ENCODE results near the gene COPS9.
A peak's percentile ranks its signal among the peaks of the same experiment; 100 is the strongest.

The COPS9 gene

DNA sequence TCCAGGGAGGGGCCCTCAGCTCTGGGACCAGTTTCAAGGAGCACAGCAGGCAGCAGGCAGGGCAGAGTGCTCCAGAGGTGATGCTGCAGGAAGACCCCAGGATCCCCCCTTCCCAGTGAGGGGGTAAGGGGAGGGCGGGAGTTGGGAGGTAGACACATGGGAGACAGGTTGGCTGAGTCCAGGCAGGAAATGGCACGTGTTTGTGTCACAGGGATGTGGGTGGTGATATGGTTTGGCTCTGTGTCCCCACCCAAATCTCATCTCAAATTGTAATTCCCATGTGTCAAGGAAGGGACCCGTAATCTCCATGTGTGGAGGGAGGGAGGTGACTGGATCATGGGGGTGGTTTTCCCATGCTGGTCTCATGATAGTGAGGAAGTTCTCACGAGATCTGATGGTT, 29.6 kb upstream of the COPS9 start:
- DNase-seq: no peak

- DNase-seq: no peak
These were observed 28.9 kb upstream of the COPS9 start for GRCh38 chr2:240165034-240165433.

- DNase-seq: no peak
These were observed 28.5 kb upstream of the COPS9 start for GRCh38 chr2:240164586-240164985.

DNA sequence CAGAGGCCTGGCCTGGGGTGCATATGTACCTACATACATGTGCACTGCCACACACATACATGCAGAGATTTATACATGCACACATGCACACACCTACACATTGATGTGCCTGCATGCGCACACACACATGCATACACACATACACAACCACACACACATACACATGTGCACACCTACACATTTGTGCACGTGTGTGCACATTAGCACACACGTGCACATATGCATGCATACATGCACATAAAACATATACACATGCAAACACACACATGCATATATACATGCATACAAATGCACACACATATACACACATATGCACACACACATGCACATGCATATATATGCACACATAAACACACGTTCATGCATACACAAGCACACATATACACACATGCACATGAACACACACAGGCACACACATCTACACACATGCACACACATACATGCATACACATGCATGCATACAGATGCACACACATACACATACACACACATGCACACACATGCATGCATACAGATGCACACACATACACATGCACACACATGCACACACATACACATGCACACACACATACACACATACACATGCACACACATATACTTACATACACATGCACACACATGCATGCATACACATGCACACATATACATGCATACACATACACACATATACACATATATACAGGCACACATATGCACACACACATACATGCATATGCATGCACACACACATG, 27.9 kb upstream of the COPS9 start:
- no peak for DNase-seq

DNA sequence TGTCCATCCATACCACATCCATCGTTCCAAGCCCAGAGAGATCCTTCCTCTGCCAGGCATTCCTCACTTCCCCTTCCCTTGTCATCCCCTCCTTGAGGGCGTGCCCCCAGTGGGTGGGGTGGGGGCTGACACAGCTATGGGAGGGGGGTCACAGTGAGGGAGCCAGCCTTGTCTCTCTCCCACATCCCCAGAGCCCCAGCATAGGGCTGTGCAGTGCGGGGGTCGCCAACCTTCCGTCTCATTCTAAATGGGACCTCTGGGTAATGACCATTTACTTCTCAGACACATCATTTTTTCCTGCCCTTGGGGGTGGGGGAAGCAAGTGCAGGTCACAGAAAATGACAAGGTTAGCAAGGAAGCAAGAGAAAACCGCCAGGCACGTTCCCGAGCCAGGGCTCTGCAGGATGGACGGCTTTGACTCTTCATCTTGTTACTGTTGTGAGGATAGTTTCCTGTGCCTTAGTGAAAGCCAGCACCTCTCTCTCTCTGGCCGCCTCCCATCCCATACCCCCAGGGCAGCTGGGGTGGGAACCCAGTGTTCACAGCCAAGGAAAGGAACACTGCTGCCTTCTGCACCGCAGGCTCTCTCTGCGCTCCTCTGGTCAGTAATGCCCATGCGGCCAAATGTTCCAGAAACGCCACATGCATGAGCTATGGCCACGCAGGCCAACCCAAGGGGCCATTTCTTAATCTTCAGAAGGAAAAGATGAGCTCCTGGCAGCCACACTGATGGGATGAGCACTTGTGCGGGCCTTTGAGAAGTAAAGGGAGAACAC, 27.0 kb upstream of the COPS9 start:
- no peak for DNase-seq

GRCh38 chr2:240162531-240162930, 26.4 kb upstream of the COPS9 start:
- DNase-seq: no peak

GRCh38 chr2:240162032-240162431, 25.9 kb upstream of the COPS9 start:
- DNase-seq: no peak

DNA sequence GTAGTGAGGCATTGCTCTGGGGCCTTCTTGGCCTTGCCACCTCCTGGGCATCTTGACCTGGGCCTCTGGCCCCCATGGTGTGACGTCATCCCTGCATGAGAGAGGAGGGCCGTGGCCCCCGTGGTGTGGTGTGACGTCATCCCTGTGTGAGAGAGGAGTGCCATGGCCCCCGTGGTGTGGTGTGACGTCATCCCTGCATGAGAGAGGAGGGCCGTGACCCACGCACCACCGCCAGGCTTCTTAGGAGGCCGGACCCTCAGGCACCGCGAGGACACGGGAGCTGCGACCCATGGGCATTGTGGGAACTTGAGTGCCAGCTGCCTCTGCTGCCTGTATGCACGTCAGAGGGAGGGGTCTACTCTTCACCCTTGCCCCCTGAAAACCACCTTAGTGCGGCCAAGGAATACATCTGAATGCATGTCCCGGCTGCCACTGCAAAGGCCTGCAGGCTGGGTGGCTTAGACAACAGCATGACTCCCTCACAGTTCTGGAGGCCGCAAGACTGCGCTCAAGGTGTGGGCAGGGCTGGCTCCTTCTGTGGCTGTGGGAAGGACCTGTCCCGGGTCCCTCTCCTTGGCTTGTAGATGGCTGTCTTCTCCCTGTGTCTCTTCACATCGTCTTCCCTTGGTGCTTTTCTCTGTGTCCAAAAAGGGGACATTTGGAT, 25.1 kb upstream of the COPS9 start:
- DNase-seq: no peak

- no peak for DNase-seq
These were observed 24.4 kb upstream of the COPS9 start for GRCh38 chr2:240160291-240161086.

- DNase-seq: no peak
These were observed 23.2 kb upstream of the COPS9 start for GRCh38 chr2:240159251-240159839.

GRCh38 chr2:240157147-240157470, 21.0 kb upstream of the COPS9 start:
- DNase-seq: no peak

DNA sequence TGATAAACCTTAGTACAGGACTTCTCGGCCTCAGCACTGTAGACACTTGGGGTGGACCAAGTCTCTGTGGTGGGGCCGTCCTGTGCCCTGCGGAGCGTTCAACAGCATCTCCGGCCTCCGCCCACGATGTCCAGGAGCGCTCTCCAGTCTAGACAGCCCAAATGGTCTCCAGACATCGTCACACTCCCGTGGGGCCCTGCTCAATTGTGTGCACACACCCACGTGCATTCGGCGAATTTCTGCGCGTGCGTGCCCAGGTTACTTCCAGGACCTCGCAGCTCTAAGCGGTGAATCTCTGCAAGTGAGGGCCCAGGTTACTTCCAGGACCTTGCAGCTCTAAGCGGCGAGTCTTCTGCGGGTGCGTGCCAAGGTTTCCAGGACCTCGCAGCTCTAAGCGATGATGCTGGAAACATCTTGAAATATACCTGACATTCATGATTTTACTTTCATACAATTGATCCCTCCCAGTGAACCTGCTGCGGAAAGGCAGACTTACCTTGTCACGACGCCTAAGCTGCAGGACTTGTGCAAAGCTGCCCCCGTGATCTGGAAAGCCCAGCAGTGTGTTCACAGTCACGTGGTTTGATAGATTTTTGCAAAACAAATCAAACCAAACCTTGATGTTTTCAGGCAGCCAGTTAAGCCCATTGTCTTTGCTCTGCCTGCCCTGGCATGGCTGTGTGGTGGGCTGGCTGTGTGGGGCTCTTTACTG, 20.5 kb upstream of the COPS9 start:
- no peak for DNase-seq

DNA sequence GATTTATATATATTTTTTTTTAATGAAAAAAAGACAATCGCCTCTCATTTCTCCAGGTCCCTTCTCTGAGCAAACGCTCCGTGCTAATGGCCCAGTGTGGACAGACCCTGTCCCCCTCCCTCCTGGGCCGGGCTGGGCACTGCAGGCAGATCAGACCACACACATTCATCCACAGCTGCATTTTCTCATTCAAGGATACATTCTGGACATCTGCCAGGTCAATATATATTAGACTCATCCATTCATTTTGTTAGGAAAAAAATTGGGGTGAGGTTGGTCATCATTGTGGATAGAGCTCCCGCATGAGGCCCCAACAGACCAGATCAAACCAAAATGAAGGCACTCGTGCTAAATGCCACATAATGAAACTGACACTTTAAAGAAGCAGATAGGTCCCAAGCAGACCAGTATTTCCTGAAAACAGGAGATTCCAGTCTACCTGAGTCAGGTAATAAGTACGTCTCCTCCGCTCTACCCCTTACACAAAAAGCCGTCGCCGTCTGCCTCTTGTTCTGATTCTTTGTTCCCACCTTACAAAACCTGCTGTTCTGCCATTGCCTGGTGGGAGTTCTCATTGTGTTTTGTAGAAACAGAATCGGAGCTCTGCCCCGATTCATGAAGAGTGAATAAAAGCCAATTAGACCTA, 19.8 kb upstream of the COPS9 start:
- no peak for DNase-seq

- no peak for DNase-seq
These were observed 19.1 kb upstream of the COPS9 start for GRCh38 chr2:240155048-240155744.

DNA sequence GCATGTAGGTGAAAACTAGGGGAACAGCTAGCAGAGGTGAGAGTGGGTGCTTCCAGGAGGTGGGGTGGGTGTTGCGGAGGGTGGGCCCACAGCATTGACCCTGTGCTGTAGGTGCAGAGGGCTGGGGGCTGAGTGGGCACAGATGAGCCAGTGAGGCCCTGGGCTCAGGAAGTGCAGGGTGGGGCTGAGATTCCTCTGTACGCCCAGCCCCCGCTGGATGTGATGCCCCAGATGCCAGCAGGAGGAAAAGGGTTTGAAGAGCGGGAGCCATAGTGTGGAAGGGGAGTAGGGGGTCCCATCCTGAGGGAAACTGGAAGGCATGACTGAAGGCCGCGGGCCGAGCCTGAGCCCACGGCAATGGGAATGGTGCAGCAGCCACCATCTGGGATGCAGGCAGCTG, 18.5 kb upstream of the COPS9 start:
- DNase-seq: no peak

- no peak for DNase-seq
These were observed 17.3 kb upstream of the COPS9 start for GRCh38 chr2:240153418-240153817.

DNA sequence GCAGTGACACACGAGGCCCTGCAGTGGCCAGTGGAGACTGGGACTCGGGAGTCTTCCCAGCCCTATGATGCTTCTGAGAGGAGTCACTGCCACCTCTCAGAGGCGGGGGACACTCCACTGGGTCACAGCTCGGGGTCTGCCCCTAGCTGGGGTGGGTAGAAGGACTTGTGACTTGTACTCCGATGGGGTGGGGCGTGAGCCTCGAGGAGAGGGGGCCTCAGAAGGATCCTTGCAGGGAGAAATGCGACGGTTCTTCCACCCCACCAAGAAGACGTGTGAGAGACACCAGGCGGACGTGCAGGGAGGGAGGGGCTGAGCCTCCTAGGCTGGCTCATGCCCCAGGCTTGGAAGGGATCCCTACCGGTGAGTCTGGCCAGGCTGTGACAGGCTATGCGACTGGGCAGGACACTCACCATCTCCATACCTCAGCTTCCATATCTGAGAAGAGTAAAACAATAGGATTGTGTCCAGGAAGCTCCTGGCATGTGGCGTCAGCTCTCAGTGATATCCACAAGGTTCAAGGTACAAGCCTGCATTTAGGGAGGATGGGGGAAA, 15.4 kb upstream of the COPS9 start:
- DNase-seq: no peak

DNA sequence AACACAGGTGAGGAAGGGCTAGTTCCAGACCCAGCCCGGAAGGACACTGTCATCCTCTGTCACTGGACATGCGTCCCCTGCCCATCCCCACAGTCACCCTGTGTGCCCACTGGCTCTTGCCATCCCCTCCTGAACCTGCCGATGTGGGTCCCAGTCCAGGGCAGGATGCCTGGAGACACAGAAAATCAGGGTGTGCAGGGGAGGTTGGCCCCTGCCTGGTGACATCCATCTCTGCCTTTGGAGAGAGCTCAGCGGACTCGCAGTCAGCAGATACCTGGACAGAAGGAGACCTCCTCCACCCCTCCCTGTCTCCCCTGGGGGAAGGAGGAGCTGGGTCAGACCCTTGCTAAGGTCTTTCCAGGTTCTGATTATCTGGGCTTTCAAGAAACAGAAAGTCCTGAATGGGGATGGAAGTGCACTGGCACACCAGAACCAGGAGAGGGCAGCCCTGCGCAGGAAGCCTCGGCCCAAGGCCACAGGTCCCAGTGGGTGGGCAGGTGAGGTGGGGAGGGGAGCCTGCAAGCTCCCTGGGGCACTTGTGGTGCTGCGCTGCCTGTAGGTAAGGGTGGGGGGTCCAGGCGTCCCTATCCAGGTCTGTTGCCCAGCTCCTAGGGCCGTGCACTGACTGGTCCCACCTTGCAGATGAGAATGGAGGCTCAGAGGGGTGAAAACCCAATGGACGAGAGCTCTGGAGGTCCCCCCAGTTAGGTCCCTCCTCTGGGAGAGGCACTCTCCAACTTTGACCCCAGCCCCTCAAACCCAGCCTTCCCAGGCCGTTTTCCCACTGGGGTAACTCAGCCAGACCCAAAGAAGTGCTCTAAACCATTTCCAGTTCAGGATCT, 14.1 kb upstream of the COPS9 start:
- DNase-seq: peak; percentile 32

GRCh38 chr2:240147911-240148587, 11.9 kb upstream of the COPS9 start:
- DNase-seq: no peak
